ENCODE results near the gene PROB1. TPM values are rescaled to one million over a fixed set of nuclear protein-coding genes. Genes with fewer than 3 reads are reported as not detected.

Gene PROB1
- total and polyA plus RNA-seq, 2 of the 13 experiments (the other 11 are each of a cell fraction or from before 2014, with no cell fraction given), result 0.69 to 1.1 TPM

DNA sequence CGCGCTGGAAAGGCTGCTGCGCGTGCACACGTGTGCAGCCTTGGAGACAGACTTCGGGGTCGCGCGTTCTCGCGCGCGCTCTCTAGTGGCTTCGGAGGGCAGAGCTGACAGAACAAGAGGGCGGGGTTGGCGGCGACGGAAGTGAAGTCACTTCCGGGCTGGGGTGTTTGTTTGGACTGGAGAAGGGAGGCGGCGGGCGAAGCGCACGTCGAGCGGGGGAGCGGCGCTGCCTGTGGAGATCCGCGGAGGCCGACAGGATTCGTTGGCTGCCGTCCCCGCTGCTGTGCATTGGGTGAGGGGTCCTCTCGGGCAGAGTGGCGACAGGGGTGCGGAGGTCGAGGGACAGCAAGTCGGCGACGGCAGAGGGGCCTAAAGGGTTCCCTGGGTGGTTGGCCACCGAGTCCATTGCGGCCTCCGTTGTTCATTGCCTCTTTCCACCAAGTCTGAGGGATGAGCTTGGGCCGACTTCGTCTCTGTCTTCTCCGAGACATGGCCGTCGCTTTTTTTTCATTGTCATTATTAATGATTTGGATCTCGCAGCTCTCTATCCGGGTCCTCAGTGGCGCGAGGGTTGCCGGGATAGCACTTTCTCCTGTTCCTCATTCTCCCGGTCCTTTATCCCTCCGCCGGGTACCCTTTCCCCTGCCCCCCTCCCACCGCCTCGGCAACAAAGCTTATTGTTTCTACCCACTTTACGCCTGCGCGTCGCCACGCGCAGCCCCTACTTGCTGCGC, 53.0 kb downstream of the PROB1 start, which contains the start of gene PAIP2 (continued):
- TF ChIP-seq, protein P1, sequence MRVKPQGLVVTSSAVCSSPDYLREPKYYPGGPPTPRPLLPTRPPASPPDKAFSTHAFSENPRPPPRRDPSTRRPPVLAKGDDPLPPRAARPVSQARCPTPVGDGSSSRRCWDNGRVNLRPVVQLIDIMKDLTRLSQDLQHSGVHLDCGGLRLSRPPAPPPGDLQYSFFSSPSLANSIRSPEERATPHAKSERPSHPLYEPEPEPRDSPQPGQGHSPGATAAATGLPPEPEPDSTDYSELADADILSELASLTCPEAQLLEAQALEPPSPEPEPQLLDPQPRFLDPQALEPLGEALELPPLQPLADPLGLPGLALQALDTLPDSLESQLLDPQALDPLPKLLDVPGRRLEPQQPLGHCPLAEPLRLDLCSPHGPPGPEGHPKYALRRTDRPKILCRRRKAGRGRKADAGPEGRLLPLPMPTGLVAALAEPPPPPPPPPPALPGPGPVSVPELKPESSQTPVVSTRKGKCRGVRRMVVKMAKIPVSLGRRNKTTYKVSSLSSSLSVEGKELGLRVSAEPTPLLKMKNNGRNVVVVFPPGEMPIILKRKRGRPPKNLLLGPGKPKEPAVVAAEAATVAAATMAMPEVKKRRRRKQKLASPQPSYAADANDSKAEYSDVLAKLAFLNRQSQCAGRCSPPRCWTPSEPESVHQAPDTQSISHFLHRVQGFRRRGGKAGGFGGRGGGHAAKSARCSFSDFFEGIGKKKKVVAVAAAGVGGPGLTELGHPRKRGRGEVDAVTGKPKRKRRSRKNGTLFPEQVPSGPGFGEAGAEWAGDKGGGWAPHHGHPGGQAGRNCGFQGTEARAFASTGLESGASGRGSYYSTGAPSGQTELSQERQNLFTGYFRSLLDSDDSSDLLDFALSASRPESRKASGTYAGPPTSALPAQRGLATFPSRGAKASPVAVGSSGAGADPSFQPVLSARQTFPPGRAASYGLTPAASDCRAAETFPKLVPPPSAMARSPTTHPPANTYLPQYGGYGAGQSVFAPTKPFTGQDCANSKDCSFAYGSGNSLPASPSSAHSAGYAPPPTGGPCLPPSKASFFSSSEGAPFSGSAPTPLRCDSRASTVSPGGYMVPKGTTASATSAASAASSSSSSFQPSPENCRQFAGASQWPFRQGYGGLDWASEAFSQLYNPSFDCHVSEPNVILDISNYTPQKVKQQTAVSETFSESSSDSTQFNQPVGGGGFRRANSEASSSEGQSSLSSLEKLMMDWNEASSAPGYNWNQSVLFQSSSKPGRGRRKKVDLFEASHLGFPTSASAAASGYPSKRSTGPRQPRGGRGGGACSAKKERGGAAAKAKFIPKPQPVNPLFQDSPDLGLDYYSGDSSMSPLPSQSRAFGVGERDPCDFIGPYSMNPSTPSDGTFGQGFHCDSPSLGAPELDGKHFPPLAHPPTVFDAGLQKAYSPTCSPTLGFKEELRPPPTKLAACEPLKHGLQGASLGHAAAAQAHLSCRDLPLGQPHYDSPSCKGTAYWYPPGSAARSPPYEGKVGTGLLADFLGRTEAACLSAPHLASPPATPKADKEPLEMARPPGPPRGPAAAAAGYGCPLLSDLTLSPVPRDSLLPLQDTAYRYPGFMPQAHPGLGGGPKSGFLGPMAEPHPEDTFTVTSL (CRISPR knock-in tag; IDR thresholded peaks at IDR 0.05; ENCODE audit: borderline replicate concordance), result peak; percentile 70; the same call in 1 of the 2 replicates
- TF ChIP-seq ZNF546 (CRISPR knock-in tag; conservative IDR thresholded peaks at IDR 0.05) (peak; percentile 63; the same call in 1 of the 2 replicates), HMG20B (CRISPR knock-in tag; conservative IDR thresholded peaks at IDR 0.05) (peak; percentile 16; the same call in 1 of the 2 replicates), PTBP1 (IDR thresholded peaks at IDR 0.05; ENCODE audit: low read depth, low read length, poor library complexity, severe bottlenecking) (no peak), TOPORS (CRISPR knock-in tag; IDR thresholded peaks at IDR 0.05) (no peak), ZNF564 (CRISPR knock-in tag; IDR thresholded peaks at IDR 0.05) (0 out of 2 replicates have a peak, but pooled peaks have one; percentile 40), PRMT3 (CRISPR knock-in tag; IDR thresholded peaks at IDR 0.05; ENCODE audit: borderline replicate concordance, low read depth) (peak; percentile 72; the same call in 1 of the 2 replicates), KDM6A (CRISPR knock-in tag; IDR thresholded peaks at IDR 0.05; ENCODE audit: low read depth) (no peak), ZNF709 (CRISPR knock-in tag; IDR thresholded peaks at IDR 0.05) (0 out of 2 replicates have a peak, but pooled peaks have one; percentile 29), ZNF296 (CRISPR knock-in tag; conservative IDR thresholded peaks at IDR 0.05) (no peak), ZMYM2 (CRISPR knock-in tag; IDR thresholded peaks at IDR 0.05) (peak; percentile 79), TBP (CRISPR knock-in tag; IDR thresholded peaks at IDR 0.05) (no peak)
- TF ChIP-seq, protein P2, sequence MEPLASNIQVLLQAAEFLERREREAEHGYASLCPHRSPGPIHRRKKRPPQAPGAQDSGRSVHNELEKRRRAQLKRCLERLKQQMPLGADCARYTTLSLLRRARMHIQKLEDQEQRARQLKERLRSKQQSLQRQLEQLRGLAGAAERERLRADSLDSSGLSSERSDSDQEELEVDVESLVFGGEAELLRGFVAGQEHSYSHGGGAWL (CRISPR knock-in tag; IDR thresholded peaks at IDR 0.05), result peak; percentile 79
- TF ChIP-seq, protein P3, sequence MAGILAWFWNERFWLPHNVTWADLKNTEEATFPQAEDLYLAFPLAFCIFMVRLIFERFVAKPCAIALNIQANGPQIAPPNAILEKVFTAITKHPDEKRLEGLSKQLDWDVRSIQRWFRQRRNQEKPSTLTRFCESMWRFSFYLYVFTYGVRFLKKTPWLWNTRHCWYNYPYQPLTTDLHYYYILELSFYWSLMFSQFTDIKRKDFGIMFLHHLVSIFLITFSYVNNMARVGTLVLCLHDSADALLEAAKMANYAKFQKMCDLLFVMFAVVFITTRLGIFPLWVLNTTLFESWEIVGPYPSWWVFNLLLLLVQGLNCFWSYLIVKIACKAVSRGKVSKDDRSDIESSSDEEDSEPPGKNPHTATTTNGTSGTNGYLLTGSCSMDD (CRISPR knock-in tag; IDR thresholded peaks at IDR 0.05), result no peak
- TF ChIP-seq, protein P4, sequence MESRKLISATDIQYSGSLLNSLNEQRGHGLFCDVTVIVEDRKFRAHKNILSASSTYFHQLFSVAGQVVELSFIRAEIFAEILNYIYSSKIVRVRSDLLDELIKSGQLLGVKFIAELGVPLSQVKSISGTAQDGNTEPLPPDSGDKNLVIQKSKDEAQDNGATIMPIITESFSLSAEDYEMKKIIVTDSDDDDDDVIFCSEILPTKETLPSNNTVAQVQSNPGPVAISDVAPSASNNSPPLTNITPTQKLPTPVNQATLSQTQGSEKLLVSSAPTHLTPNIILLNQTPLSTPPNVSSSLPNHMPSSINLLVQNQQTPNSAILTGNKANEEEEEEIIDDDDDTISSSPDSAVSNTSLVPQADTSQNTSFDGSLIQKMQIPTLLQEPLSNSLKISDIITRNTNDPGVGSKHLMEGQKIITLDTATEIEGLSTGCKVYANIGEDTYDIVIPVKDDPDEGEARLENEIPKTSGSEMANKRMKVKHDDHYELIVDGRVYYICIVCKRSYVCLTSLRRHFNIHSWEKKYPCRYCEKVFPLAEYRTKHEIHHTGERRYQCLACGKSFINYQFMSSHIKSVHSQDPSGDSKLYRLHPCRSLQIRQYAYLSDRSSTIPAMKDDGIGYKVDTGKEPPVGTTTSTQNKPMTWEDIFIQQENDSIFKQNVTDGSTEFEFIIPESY (CRISPR knock-in tag; IDR thresholded peaks at IDR 0.05), result no peak; the same call in 1 of the 2 replicates
- TF ChIP-seq, protein P5, sequence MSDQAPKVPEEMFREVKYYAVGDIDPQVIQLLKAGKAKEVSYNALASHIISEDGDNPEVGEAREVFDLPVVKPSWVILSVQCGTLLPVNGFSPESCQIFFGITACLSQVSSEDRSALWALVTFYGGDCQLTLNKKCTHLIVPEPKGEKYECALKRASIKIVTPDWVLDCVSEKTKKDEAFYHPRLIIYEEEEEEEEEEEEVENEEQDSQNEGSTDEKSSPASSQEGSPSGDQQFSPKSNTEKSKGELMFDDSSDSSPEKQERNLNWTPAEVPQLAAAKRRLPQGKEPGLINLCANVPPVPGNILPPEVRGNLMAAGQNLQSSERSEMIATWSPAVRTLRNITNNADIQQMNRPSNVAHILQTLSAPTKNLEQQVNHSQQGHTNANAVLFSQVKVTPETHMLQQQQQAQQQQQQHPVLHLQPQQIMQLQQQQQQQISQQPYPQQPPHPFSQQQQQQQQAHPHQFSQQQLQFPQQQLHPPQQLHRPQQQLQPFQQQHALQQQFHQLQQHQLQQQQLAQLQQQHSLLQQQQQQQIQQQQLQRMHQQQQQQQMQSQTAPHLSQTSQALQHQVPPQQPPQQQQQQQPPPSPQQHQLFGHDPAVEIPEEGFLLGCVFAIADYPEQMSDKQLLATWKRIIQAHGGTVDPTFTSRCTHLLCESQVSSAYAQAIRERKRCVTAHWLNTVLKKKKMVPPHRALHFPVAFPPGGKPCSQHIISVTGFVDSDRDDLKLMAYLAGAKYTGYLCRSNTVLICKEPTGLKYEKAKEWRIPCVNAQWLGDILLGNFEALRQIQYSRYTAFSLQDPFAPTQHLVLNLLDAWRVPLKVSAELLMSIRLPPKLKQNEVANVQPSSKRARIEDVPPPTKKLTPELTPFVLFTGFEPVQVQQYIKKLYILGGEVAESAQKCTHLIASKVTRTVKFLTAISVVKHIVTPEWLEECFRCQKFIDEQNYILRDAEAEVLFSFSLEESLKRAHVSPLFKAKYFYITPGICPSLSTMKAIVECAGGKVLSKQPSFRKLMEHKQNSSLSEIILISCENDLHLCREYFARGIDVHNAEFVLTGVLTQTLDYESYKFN (CRISPR knock-in tag; conservative IDR thresholded peaks at IDR 0.05), result peak; percentile 55
